NOMO-1 treated with DMSO at 0.1 percent for 48 hours (cell line): ENCODE results near the gene HCFC1.
A peak's percentile ranks its signal among the peaks of the same experiment; 100 is the strongest.

ENCODE experiments used
- DNase-seq: peaks from one replicate; lab custom pipeline; 2025; ENCODE audit not compliant: unreplicated experiment; lab: John Stamatoyannopoulos, UW

HCFC1 gene

DNA sequence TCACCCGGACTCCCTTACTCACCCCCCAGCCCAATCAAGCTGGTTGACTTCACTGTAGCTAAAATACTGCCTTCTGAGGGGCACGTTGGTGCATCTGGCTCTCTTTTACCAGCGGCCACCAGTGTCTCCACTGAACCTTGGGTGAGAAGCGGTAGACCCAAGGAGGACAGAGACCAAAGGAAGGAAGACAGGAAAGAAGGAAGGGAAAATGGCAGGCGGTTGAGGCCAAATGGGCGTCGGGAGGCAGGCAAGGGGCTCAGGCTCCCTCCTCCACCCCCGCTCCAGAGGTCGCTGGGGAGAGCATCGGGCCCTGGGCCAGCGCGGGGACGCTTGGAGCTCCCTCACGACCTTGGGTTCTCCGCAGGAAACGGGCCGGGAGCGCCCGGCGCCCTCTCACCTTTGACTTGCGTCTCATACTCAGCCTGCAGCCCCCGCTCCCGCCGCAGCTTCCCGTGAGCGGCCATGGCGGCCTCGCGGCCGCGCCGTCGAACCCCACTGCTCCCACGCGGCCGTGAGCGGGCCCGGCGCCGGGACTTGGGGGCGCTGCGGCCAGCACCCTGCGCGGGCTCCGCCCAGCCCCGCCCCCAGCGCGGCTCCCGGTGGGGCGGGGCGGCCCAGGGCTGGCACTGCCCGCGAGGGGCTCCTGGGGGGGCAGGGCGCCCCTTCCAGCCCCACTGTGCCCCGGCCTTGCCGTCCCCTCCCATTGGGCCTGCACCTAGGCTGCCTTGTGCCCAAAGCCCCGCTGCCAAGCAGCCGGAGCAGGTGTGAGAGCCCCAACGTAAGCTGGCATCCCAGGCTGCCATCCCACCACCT is 45.7 kb downstream of the HCFC1 start, which contains the start of gene ARHGAP4:
ARHGAP4 (minus strand) TSS at position 526 of the 813 bp plus-strand sequence; CDS start at position 464, 62 bp downstream.
- peak; percentile 28 for DNase-seq

DNA sequence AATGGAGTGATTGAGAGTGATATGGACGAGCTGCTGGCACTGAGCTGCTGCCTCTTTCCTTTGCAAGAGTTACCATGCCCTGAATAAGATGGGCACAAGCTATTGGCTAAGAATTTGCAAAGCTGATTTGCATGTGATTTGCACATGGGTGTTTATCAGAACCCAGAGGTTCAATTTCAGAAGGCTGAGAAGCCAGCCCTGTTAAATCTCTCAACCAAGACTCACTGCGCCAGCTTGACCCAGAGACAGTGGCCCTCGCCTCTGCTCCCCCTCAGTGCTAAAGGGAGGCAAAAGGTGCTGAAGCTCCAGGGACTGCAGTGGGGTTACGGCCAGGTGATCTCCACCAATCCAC is 46.3 kb downstream of the HCFC1 start:
- DNase-seq = peak; percentile 19

DNA sequence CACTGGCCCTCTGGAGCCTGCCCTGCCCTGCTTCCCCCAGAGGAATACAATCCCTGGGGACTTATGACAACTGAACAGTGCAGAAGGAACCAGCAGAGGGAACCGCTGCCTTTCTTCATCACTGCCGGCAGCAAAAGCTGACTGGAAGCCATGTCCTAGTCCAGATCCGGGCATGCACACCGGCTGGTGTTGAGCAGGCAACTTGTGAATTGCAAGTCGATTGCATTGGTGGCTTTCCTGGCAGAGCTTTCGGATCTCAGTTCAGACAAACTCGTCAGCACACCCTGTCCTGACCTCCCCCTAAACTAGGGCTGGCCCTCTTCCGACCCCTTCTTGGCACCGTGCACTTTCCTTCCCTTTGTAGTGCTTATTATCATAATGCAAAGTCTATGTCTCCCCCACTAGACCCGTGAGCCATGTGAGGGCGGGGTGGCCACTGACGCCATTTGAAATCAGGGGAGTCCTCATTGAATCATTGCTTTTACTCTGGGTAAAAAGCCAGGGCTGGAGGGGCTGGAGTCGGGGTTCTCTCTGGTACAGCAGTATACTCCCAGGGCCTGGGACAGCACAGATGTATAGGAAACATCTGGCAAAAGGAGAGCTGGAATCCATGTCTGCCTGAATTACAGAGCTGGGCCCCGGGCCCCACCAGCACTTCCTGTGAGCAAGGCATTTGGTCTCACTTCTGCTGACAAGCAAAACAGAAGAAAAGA is 47.3 kb downstream of the HCFC1 start:
- peak; percentile 51 for DNase-seq

GRCh38 chrX:153922932-153923857 is 48.4 kb downstream of the HCFC1 start:
- no peak for DNase-seq

DNA sequence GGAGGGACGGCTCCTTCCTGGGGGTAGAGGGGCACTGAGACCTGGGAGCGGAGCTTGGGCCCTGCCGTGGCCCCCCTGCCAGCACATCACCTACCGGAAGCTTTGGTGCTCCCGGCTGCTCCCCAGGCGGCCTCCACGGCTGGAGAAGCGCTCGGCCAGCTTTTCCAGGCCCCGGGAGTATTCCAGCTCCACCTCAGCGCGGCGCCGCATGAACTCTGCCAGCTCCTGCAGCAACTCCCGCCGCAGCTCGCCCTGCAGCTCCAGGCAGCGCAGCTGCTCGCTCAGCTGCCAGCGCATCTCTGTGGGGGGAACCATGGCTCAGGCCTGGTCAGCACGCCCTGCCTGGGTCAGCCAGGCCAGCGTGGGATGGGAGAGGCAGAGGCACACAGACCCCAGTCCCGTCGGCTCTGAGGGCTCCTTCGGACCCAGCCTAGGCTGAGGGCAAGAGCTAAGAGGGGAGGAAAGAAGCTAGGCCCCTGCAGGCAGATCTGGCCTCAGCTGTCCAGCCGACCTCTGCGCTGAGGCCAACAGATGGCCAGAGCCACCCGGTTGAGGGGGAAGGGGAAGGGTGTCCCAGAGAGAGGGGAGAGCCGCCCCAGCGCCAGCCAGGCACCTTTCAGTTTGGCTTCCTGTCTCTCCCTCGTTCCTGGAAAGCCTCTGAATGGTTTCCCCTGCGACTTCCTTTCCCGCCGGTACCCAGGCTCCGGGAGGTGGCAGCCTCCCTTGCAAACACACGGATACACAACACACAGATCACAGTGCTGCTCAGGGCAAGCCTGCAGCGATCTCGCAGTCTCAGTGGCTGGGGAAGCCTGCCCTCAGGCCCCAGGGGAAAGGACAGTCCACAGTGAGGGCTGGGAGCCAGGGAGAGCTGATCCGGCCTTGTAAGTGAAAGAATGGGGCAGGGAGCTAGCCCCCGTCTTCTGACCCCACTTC is 49.8 kb downstream of the HCFC1 start:
- DNase-seq = no peak

DNA sequence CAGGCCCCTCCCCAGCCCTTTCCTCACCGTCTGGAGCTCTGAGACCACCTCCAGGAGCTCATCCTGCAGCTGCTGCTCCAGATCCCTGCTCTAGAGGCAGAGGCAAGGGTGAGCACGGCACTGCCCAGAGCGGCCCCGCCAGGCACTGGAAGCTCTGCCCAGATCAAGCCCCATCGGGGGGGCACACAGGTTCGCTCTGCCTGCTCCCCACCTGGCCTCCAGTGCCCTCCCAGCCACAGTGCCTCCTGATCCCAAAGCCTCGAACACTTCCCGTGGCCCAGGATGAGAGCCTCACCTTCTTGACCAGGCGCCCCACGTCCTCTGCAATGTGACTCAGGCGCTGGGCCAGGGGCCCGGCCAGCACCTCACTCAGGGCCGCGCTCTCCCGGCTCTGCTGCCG is 50.5 kb downstream of the HCFC1 start:
- DNase-seq = no peak

DNA sequence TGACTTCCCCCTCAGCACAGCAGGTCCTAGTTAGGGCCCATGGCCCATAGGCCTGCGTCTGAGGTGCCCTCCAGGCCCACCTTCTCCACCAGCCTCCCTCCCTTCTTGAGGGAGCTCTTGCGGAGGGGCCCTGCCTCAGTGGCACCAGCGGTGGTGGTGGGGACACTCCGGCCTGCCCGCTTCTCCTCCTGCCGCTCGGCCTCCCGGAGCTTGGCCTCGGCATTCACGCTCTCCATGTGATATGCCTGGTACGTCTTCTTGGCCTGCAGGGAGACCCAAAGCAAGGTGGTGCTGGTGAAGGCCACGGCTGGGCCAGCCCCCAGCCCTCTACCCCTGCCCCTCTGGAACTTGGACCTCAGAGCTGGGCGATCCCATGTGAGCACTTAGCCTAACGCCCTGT is 51.1 kb downstream of the HCFC1 start:
- DNase-seq = no peak

DNA sequence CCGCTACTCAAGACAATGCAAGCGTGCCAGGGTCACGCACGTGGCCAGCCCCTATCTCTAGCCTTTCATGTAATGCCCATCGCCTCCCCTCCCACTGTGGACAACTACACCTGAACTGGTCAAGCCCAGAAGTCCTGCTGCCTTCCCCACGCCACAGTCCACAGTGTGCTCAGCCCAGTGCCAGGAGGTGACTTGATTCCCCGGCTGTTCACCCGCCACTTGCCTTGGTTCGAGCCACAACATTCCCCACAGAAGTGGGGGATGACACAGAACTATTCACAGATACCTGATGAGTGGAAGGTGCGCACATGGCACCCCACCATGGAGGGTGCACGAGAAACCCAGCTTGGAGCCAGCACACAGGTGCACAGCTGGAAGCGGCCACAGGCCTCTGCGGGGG is 52.3 kb downstream of the HCFC1 start:
- DNase-seq = no peak

GRCh38 chrX:153917869-153918268 is 53.7 kb downstream of the HCFC1 start:
- no peak for DNase-seq

DNA sequence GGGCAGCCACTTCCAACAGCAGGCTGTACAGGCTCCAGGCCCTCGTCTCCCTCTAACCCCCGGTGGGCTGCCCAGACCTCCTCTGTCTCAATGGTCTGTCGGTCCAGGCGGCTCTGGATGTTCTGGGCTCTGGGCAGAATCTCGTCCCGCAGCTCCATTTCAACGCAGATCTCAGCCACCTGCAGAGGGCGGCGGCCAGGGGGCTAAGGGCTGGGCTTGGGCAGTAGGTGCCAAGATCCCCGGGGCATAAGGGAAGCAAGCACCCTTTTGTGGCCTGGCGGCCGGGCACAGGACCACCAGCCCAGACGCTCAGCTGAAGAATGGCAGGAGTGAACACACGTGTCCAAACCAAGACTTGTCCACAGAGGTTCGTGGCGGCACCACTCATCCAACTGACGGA is 57.9 kb downstream of the HCFC1 start:
- no peak for DNase-seq

- no peak for DNase-seq
These were observed 58.4 kb downstream of the HCFC1 start for GRCh38 chrX:153913211-153913610.

DNA sequence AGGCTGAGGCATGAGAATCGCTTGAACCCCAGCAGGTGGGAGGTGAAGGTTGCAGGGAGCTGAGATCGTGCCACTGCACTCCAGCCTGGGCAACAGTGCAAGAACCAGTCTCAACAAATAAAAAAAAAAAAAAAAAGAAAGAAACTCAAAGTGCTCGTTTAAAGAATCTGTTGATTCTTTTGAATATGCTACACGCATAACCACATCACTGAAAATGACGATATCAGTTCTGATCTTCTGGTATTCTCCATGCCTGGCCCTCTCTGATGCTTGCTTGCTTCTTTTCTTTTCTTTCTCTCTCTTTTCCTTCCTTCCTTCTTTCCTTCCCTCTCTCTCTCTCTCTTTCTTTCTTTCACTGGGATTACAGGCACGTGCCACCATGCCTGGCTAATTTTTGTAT is 59.8 kb downstream of the HCFC1 start:
- DNase-seq = no peak

DNA sequence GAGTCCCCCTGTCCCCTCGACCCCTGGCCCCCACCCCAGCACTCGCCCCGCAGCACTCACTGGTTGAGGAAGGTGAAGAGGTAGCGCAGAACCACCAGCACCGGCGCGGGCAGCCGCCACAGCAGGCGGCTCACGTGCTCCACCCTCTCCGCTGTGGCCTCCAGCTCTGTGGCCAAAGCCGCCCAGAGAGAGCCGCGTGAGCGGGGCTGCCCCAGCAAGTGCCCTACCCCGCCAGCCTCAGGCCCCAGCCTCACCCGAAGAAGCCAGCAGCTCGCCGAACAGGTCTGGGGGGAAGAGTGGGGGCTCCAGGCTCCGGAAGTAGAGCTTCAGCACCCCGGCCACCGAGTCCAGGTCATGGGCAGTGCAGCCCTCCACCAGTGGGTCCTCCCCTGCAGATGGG is 61.2 kb downstream of the HCFC1 start:
- no peak for DNase-seq

DNA sequence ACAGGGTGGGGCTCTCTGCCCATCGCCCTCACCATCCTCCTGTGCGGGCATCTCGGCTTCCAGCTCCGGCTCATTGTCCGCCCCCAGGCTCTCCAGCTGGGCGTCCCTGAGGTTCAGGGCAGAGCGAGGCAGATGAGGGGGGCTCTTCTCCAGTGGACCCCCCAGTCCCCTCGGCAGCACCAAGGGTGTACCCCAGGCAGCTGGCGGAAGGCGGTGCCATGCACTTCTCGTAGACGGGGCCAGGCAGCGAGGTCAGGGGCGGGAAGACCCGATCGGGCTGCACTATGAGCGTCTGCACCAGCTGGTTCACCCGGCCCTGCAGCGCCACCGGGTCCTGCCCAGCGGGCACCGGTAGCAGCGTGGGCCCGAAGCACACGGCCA is 61.6 kb downstream of the HCFC1 start:
- DNase-seq = no peak

- DNase-seq = peak; percentile 20
These were observed 62.3 kb downstream of the HCFC1 start for GRCh38 chrX:153909024-153909979.

DNA sequence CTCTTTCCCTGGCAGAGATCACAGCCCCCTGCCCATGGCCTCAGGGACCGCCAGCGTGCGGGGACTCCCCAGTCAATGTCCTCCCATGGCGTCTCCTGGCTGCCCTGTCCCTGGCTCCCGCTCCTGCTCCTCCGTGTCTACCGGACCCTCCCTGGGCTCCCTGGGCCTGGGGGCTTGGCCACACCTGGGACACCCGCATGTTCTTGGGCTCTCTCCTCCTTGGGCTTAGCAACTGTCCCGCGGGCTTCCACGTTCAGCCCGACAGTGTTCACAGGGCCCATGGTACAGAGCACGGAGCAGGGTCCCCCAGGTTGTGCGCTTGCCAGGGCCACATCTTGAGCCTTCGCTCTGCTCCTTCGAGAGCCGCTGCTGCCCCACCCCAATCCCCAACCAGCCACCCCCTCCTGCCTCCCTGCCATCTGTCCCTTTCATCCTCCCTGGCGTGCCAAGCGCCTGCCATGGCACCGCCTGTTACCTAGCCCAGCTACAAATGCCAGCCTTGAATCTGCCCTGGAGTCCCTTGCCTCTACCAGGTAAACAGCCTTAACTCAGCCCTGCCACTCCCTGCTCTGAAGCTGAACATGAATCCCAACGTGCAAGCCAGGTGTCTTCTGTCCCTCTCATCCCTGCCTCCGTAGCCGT is 63.3 kb downstream of the HCFC1 start:
- DNase-seq = no peak

- DNase-seq = no peak
These were observed 64.2 kb downstream of the HCFC1 start for GRCh38 chrX:153907456-153907855.

GRCh38 chrX:153906126-153906917 is 65.3 kb downstream of the HCFC1 start:
- no peak for DNase-seq
